ENCODE measurements around the gene SLIT3. TPM values are rescaled to one million over a fixed set of nuclear protein-coding genes. Genes with fewer than 3 reads are reported as not detected.

The SLIT3 gene
- total and polyA plus RNA-seq, 2 donors (not counting 3 experiments of a cell fraction or from before 2014, with no cell fraction given) = 0.90 to 1.0 TPM

- Histone ChIP-seq H3K27ac (ENCODE audit: insufficient read depth, low read depth, low read length) (no peak overlapping the region), H3K9ac (replicated peaks; ENCODE audit: extremely low read depth, insufficient read depth, low read length) (no peak overlapping the region), H4K20me1 (replicated peaks; ENCODE audit: control insufficient read depth, extremely low read depth, insufficient read depth, low read length) (no peaks in the 10 kb centered on the region), H3K9me1 (replicated peaks; ENCODE audit: control insufficient read depth, extremely low read depth, insufficient read depth, low read length) (no peaks in the 10 kb centered on the region), H3K36me3 (ENCODE audit: control insufficient read depth in 2 of 2, extremely low read depth in 1 of 2, insufficient read depth in 2 of 2, low read length in 2 of 2) (no peaks in the 10 kb centered on the region), H3K4me3 (replicated peaks in 1 of 3; ENCODE audit: insufficient read depth in 1 of 3, low read depth in 1 of 3, low read length in 3 of 3) (no peak overlapping the region), H3K4me1 (ENCODE audit: control insufficient read depth, extremely low read depth, insufficient read depth, low read length) (no peaks in the 10 kb centered on the region), H3K27me3 (ENCODE audit: control insufficient read depth in 2 of 2, insufficient read depth in 2 of 2, low read length in 2 of 2) (no peaks in the 10 kb centered on the region), H3K9me3 (replicated peaks; ENCODE audit: control insufficient read depth, insufficient read depth, low read length) (no peaks in the 10 kb centered on the region), H3K79me2 (ENCODE audit: control insufficient read depth, insufficient read depth, low read length) (no peaks in the 10 kb centered on the region), H2AFZ (ENCODE audit: low read depth, low read length) (no peak overlapping the region), H3K4me2 (ENCODE audit: insufficient read depth, low read length) (no peak overlapping the region)
- intact Hi-C loops (cut with micrococcal nuclease) (no loop called here), dilution Hi-C loops (cut with MboI; ENCODE audit: extremely low pct_ligation_motif_present, low sequenced_read_pairs) (no loop called here)
- FAIRE-seq (no peak), DNase-seq (ENCODE audit: low read depth, low spot score) (no peak)
- ChIA-PET POLR2A (no interaction called here), CTCF (no interaction called here)
- BruUV-seq (replicated peaks) = no TSS peak
- no peak for TF ChIP-seq EZH2 (IDR thresholded peaks at IDR 0.05; ENCODE audit: borderline replicate concordance, low read depth, low read length, severe bottlenecking)
These were observed 82.8 kb downstream of the SLIT3 start for GRCh38 chr5:169218176-169218575.

DNA sequence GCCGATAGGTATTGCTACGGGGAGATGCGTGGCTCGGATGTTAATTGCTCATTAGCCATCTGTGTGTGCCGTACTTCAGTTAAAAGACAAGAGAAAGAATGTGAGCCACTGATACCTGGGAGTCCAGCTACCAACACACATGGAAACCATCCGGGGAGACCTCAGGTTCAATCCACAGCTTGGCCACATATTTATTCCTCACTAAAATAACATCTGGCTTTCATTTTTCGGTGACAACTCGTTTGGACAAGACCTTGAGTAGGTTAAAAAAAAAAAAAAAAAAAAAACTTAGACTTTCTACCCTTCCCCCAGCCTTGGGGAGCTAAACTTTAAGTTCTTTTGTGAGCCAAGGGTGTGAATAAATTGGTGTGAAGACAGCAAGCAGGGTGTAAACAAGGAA is 84.1 kb downstream of the SLIT3 start:
- POLR2A ChIA-PET = no interaction called here
- no peak for FAIRE-seq

More for the DNA sequence above, 84.1 kb downstream of the SLIT3 start:
- Histone ChIP-seq H3K27ac (ENCODE audit: insufficient read depth, low read depth, low read length) (no peak overlapping the region), H3K27me3 (ENCODE audit: control insufficient read depth in 2 of 2, insufficient read depth in 2 of 2, low read length in 2 of 2) (no peaks in the 10 kb centered on the region), H4K20me1 (replicated peaks; ENCODE audit: control insufficient read depth, extremely low read depth, insufficient read depth, low read length) (no peaks in the 10 kb centered on the region), H3K4me3 (replicated peaks in 1 of 3; ENCODE audit: insufficient read depth in 1 of 3, low read depth in 1 of 3, low read length in 3 of 3) (no peak overlapping the region), H3K4me2 (ENCODE audit: insufficient read depth, low read length) (no peak overlapping the region), H3K9me1 (replicated peaks; ENCODE audit: control insufficient read depth, extremely low read depth, insufficient read depth, low read length) (no peaks in the 10 kb centered on the region), H3K9ac (replicated peaks; ENCODE audit: extremely low read depth, insufficient read depth, low read length) (no peak overlapping the region), H3K9me3 (replicated peaks; ENCODE audit: control insufficient read depth, insufficient read depth, low read length) (no peaks in the 10 kb centered on the region), H2AFZ (ENCODE audit: low read depth, low read length) (no peak overlapping the region), H3K79me2 (ENCODE audit: control insufficient read depth, insufficient read depth, low read length) (no peaks in the 10 kb centered on the region), H3K4me1 (ENCODE audit: control insufficient read depth, extremely low read depth, insufficient read depth, low read length) (no peaks in the 10 kb centered on the region), H3K36me3 (ENCODE audit: control insufficient read depth in 2 of 2, extremely low read depth in 1 of 2, insufficient read depth in 2 of 2, low read length in 2 of 2) (no peaks in the 10 kb centered on the region)
- TF ChIP-seq, protein P1, sequence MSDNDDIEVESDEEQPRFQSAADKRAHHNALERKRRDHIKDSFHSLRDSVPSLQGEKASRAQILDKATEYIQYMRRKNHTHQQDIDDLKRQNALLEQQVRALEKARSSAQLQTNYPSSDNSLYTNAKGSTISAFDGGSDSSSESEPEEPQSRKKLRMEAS (IDR thresholded peaks at IDR 0.05; ENCODE audit: insufficient read depth, insufficient read length) = no peak
- TF ChIP-seq EZH2 (IDR thresholded peaks at IDR 0.05; ENCODE audit: borderline replicate concordance, low read depth, low read length, severe bottlenecking) (no peak), POLR2A (IDR thresholded peaks at IDR 0.05; ENCODE audit: low read depth, low read length) (no peak), MYC (IDR thresholded peaks at IDR 0.05; ENCODE audit: low read depth, low read length) (no peak), JUN (IDR thresholded peaks at IDR 0.05; ENCODE audit: borderline replicate concordance, insufficient read depth, insufficient read length, low read depth) (no peak), CTCF (IDR thresholded peaks at IDR 0.05; ENCODE audit: extremely low read depth in 1 of 2, insufficient read depth in 1 of 2, low read depth in 1 of 2, low read length in 2 of 2) (no peak), POLR2AphosphoS5 (IDR thresholded peaks at IDR 0.05; ENCODE audit: insufficient read depth, low read depth, low read length) (no peak), FOS (IDR thresholded peaks at IDR 0.05; ENCODE audit: borderline replicate concordance, insufficient read depth, low read length) (no peak), GATA2 (IDR thresholded peaks at IDR 0.05; ENCODE audit: insufficient read depth, insufficient read length, low read depth, low read length) (no peak)
- BruUV-seq (replicated peaks) = no TSS peak
- DNase-seq (ENCODE audit: low read depth, low spot score) = no peak
- dilution Hi-C loops (cut with MboI; ENCODE audit: extremely low pct_ligation_motif_present, low sequenced_read_pairs) = no loop called here
- intact Hi-C loops (cut with micrococcal nuclease) = no loop called here
- CTCF ChIA-PET = no interaction called here
